ENCODE results near the gene TNFRSF1B.

Gene TNFRSF1B

GRCh38 chr1:12206238-12206637 is 39.4 kb downstream of the TNFRSF1B start:
- Histone ChIP-seq H3K36me3 (ENCODE audit: control insufficient read depth in 2 of 2, insufficient read depth in 1 of 2, low read length in 2 of 2) (no peaks in the 10 kb centered on the region), H3K4me3 (ENCODE audit: low read depth, low read length) (no peak overlapping the region), H3K9me3 (ENCODE audit: control insufficient read depth, insufficient read depth, low read depth, low read length) (no peaks in the 10 kb centered on the region), H3K4me1 (ENCODE audit: control insufficient read depth, insufficient read depth, low read length) (no peaks in the 10 kb centered on the region), H3K27ac (ENCODE audit: extremely low read depth, low read depth, low read length) (no peak overlapping the region)
- TF ChIP-seq, protein P1, sequence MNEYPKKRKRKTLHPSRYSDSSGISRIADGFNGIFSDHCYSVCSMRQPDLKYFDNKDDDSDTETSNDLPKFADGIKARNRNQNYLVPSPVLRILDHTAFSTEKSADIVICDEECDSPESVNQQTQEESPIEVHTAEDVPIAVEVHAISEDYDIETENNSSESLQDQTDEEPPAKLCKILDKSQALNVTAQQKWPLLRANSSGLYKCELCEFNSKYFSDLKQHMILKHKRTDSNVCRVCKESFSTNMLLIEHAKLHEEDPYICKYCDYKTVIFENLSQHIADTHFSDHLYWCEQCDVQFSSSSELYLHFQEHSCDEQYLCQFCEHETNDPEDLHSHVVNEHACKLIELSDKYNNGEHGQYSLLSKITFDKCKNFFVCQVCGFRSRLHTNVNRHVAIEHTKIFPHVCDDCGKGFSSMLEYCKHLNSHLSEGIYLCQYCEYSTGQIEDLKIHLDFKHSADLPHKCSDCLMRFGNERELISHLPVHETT (tag by site-specific recombination; IDR thresholded peaks at IDR 0.05) = no peak
- TF ChIP-seq ZNF121 (tag by site-specific recombination; IDR thresholded peaks at IDR 0.05) = peak; percentile 95
- ChIA-PET POLR2A (no interaction called here), CTCF (interaction anchor here (8.1 kb wide), 1 partner anchor 83 kb away, joined by 300 read pairs; no protein-coding TSS in a partner anchor)

- no peaks in the 10 kb centered on the region for H3K9me3 ChIP-seq (ENCODE audit: control insufficient read depth, insufficient read depth, low read depth, low read length)
- POLR2A ChIA-PET = no interaction called here
- no peaks in the 10 kb centered on the region for H3K36me3 ChIP-seq (ENCODE audit: control insufficient read depth in 2 of 2, insufficient read depth in 1 of 2, low read length in 2 of 2)
- no peak overlapping the region for H3K4me3 ChIP-seq (ENCODE audit: low read depth, low read length)
- CTCF ChIA-PET = interaction anchor here (2.1 to 8.1 kb wide), 2 partner anchors 22 to 84 kb away, joined by 6 to 300 read pairs; no protein-coding TSS in a partner anchor
- H3K4me1 ChIP-seq (ENCODE audit: control insufficient read depth, insufficient read depth, low read length) = no peaks in the 10 kb centered on the region
- no peak for TF ChIP-seq ZNF221 (tag by site-specific recombination; IDR thresholded peaks at IDR 0.05; ENCODE audit: borderline replicate concordance)
- no peak for TF ChIP-seq TCF7L2 (IDR thresholded peaks at IDR 0.05; ENCODE audit: borderline replicate concordance, low read depth, low read length)
- TF ChIP-seq ZNF621 (tag by site-specific recombination; IDR thresholded peaks at IDR 0.05) = no peak
- no peak for TF ChIP-seq ZNF404 (tag by site-specific recombination; IDR thresholded peaks at IDR 0.05)
- TF ChIP-seq WT1 (tag by site-specific recombination; IDR thresholded peaks at IDR 0.05) = no peak
- TF ChIP-seq ZNF76 (tag by site-specific recombination; IDR thresholded peaks at IDR 0.05; ENCODE audit: borderline replicate concordance, low read depth) = no peak
- TF ChIP-seq ZNF394 (tag by site-specific recombination; IDR thresholded peaks at IDR 0.05; ENCODE audit: borderline replicate concordance) = no peak
- TF ChIP-seq YY2 (tag by site-specific recombination; IDR thresholded peaks at IDR 0.05) = no peak
- TF ChIP-seq OVOL3 (tag by site-specific recombination; IDR thresholded peaks at IDR 0.05) = no peak
- no peak for TF ChIP-seq ZNF664 (tag by site-specific recombination; IDR thresholded peaks at IDR 0.05)
- no peak for TF ChIP-seq ZNF776 (tag by site-specific recombination; IDR thresholded peaks at IDR 0.05; ENCODE audit: borderline replicate concordance)
- no peak for TF ChIP-seq ZBTB1 (tag by site-specific recombination; IDR thresholded peaks at IDR 0.05)
- TF ChIP-seq GLIS2 (tag by site-specific recombination; IDR thresholded peaks at IDR 0.05) = no peak
- H3K27ac ChIP-seq (ENCODE audit: extremely low read depth, low read depth, low read length) = no peak overlapping the region
Observed at GRCh38 chr1:12206792-12207424, 40.1 kb downstream of the TNFRSF1B start.

DNA sequence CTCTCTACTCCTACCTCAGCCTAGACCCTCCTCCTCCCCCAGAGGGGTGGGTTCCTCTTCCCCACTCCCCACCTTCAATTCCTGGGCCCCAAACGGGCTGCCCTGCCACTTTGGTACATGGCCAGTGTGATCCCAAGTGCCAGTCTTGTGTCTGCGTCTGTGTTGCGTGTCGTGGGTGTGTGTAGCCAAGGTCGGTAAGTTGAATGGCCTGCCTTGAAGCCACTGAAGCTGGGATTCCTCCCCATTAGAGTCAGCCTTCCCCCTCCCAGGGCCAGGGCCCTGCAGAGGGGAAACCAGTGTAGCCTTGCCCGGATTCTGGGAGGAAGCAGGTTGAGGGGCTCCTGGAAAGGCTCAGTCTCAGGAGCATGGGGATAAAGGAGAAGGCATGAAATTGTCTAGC is 41.5 kb downstream of the TNFRSF1B start:
- H3K36me3 ChIP-seq (ENCODE audit: control insufficient read depth in 2 of 2, insufficient read depth in 1 of 2, low read length in 2 of 2) = no peaks in the 10 kb centered on the region
- TF ChIP-seq ZNF157 (tag by site-specific recombination; IDR thresholded peaks at IDR 0.05) (no peak), KLF7 (tag by site-specific recombination; IDR thresholded peaks at IDR 0.05; ENCODE audit: borderline replicate concordance) (no peak), ZNF114 (tag by site-specific recombination; IDR thresholded peaks at IDR 0.05) (no peak), ZNF121 (tag by site-specific recombination; IDR thresholded peaks at IDR 0.05) (no peak), ZNF747 (tag by site-specific recombination; IDR thresholded peaks at IDR 0.05) (no peak), ZNF473 (tag by site-specific recombination; IDR thresholded peaks at IDR 0.05) (no peak), ZNF221 (tag by site-specific recombination; IDR thresholded peaks at IDR 0.05; ENCODE audit: borderline replicate concordance) (no peak), ZNF555 (tag by site-specific recombination; conservative IDR thresholded peaks at IDR 0.05) (no peak)
- H3K4me1 ChIP-seq (ENCODE audit: control insufficient read depth, insufficient read depth, low read length) = no peaks in the 10 kb centered on the region
- H3K27ac ChIP-seq (ENCODE audit: extremely low read depth, low read depth, low read length) = no peak overlapping the region
- H3K4me3 ChIP-seq (ENCODE audit: low read depth, low read length) = no peak overlapping the region
- H3K9me3 ChIP-seq (ENCODE audit: control insufficient read depth, insufficient read depth, low read depth, low read length) = no peaks in the 10 kb centered on the region
- CTCF ChIA-PET = interaction anchor here (0.6 to 8.1 kb wide), 17 partner anchors 19 to 1792 kb away, joined by 3 to 300 read pairs (median 3); no protein-coding TSS in a partner anchor
- POLR2A ChIA-PET = no interaction called here

All from HEK293 (cell line).